Measurements from ENCODE around the gene ZNF384.
A peak's percentile ranks its signal among the peaks of the same experiment; 100 is the strongest.

ZNF384 gene

DNA sequence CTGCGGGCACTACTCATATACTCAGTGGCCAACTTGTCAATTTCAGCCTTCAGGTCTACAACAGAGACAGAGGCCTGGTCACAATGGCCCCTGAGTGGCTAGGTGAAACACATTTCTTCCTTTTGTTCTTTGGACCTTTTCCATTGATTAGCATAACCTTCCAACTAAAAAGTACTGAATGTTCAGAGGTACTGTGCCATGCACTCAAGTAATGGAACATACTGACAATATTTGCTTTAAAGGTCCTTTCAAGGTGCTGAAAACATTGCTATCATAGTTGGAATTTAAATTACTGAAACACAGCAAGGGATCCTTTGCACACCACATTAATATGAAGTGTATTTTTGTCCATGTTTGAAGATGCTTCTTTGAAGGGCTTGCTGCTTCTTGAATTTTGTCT, 35.8 kb downstream of the ZNF384 start:
- DNase-seq = no peak

GRCh38 chr12:6652391-6652790, 36.8 kb downstream of the ZNF384 start:
- DNase-seq = no peak

GRCh38 chr12:6650832-6651231, 38.3 kb downstream of the ZNF384 start:
- no peak for DNase-seq

DNA sequence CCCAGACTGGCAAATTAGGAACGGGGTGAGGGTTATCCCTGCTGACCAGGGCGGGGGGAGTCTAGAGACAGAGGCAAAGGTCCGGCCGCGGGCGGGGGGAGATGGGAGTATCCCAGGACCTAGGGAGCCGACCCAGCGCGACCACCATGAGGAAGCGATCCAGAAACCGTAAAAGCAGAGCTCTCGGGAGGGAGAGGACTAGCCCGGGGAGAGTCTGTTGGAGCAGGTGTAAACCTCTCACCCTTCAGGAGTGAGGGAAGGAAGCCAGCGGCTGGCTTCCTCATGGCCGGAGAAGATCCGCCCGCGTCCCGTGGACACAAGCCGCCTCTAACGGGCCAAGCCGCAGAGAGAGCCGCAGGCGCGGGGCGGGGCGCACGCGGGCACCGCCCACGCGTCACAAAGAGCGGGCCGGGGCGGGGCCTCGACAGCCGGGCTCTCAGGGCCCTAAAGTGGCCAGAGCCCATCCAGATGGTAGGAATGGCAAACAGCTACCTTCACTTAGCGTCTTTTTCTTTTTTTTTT, 42.0 kb downstream of the ZNF384 start, which contains the start of gene ACRBP:
Gene ACRBP (minus strand): TSS at position 350 of the 522 bp plus-strand sequence. CDS start 66 bp downstream, at position 284.
- DNase-seq = peak; percentile 71

- no peak for DNase-seq
These were observed 42.7 kb downstream of the ZNF384 start for GRCh38 chr12:6646276-6647082.

- DNase-seq = peak; percentile 29
These were observed 44.3 kb downstream of the ZNF384 start for GRCh38 chr12:6644903-6645302.

GRCh38 chr12:6644257-6644596, 44.9 kb downstream of the ZNF384 start:
- peak; percentile 33 for DNase-seq

DNA sequence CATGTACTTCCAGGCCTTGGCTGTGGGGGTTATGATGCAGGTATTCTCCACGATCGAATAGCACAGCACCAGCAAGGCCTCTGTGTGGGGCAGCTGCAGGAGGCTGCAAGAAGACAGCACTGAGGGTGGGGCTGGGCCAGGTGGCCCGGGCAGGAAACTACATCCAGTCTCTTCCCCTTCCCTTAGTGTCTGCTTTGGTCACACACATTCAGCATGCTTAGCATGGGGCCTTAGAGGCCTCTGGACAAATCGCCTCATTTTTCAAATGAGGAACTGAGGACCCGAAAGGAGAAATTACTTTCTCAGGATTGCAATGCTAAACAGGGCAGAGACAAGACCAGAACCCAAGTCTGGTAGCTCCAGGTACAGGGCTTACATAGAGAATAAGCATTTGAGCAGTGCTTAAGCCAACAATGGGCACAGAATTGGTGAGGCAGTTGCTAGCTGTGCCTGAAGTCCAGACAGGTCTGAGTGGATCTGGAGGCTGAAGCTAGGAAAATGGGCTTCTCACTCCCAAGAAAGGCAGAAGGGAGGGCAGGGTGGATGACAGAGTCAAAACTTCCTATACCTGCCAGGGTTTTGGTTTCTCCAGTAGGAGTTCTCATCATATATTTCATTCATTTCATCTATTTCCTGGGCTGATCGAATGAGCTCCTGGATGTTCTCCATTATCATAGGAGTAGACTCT, 45.5 kb downstream of the ZNF384 start:
- peak; percentile 38 for DNase-seq

DNA sequence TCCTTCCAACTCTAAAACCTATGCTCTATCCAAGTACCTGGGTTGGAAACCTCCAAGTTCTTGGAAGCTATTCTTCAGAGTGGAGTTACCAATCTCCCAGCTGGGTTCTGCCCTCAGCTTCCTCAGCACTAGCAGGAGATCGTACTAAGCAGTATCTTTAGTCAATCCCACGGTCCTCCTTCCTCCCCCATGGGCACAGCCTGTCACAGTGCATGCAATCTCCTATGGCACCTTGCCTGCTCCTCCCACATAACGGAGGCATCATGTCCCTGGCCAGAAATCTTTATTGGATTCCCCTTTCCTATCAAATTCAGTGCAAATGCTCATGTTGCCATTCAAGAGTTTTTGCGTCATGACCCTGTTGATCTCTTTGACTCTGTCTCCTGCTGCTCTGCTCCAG, 48.0 kb downstream of the ZNF384 start:
- DNase-seq = no peak

- DNase-seq = no peak
These were observed 48.7 kb downstream of the ZNF384 start for GRCh38 chr12:6640497-6640896.

DNA sequence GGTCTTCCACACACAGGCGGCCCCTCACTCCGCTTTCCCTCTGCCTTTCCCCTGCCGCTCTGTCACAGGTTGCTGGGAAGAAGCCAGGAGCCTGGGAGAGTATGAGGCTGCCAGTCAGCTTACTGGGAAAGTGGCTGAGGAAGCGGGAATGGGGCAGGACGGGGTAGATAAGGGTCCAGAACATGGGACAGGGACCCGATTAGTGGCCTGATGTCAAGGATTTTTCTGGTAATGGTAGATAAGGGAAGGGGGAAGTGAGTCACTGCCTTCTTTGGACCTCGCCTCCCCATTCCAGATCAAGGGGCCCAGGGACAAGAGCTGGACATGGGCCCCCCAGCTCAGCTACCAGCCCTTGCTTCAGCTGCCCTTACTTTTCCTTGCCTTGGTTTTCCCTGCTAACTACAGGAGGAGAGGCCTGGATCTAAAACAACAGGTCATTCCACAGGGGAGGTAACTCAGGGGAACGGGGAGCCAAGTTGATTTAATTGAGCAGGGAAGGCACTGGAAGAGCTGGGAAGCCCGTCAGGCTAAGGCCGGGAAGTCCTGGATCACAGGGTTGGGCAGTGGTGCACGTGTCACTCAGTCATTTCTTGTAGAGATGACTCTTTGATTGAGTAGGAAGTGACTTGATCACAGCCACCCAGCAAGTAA, 49.9 kb downstream of the ZNF384 start:
- no peak for DNase-seq

DNA sequence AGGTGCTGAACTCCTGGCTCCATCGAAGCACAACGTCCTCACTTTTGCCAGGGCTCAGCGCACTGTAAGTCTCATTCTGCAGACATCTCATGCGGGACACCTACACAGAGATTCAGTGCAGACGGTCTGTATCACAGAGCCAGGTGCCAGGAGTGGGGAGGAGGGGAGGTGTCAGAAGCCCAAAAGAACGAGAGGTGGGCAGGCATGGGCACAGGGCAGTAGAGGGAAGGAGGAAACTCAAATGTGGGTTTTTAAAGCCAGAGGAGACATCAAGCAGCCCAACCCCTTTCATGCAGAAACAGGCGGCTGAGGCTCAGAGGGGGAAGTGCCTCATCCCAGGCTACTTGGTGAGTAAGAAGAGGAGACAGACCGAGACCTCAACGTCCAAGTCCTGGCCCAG, 50.9 kb downstream of the ZNF384 start:
- no peak for DNase-seq

GRCh38 chr12:6635856-6636531, 53.2 kb downstream of the ZNF384 start, which contains the start of gene LPAR5:
Gene LPAR5, minus strand, starts transcription at chr12:6635959. Its CDS starts 14,711 bp downstream, at chr12:6621248.
- no peak for DNase-seq

DNA sequence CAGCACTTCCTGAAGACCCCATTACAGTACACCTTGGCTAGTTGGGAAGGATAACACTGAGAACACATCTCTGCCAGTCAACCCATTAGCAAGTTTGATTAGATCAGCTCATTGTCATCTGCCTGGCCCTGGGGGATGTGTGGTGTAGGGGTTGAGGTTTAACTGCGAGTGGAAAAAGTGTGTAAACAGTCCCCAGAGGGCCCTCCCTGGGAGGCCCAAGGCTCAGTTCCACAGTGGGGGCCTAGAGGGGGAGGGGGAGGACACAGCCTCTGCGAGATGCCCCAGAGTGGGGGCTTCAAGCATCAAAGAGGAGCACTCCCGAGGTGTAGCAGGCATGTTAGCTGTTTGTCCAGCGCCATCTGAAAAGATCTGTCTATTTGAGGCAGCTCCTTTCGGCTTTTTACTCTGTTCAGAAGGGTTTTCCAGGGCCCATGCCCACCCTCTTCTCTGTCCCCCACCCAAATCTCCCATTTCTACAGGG, 53.8 kb downstream of the ZNF384 start:
- no peak for DNase-seq

- peak; percentile 27 for DNase-seq
These were observed 56.9 kb downstream of the ZNF384 start for GRCh38 chr12:6632026-6632983.

DNA sequence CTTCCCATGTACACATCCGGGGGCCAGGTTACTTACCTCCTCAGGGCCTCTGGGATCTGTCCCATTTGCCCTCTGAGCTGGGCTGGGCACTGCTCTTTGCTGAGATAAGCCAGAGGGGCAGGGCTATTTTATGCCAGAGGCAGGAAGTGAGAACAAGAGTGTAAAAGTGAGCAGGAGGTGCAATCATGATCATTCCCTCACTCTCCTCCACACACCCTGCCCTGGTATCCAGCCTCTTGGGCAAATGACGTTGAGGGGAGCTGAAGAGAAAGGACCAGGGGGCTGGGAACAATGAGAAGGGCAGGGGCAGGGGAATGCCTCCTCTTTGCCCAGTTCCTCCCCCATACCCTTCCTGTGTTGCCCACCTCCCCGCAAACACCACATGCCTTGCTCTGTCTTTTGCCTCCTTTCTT, 57.6 kb downstream of the ZNF384 start:
- no peak for DNase-seq

GRCh38 chr12:6630736-6631135, 58.4 kb downstream of the ZNF384 start:
- DNase-seq = no peak

GRCh38 chr12:6627616-6628015, 61.6 kb downstream of the ZNF384 start:
- no peak for DNase-seq

- no peak for DNase-seq
These were observed 62.4 kb downstream of the ZNF384 start for GRCh38 chr12:6626654-6627283.

DNA sequence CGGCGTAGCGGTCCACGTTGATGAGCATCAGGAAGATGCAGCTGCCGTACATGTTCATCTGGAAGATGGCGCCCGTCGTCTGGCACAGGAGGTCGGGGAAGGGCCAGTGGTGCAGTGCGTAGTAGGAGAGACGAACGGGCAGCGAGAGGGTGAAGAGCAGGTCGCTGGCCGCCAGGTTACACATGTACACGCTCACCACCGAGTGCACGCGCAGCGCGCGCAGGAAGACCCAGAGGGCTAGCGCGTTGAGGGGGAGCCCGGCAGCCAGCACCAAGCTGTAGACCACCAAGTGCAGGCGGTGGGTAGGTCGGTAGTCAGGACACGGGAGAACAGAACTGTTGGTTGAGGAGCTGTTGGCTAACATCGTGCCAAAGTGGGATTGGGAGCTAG, 68.3 kb downstream of the ZNF384 start:
- DNase-seq = no peak
